Anterior cingulate cortex (tissue), 58 donors: ENCODE data around the gene SCAF4.
A peak's percentile ranks its signal among the peaks of the same experiment; 100 is the strongest.
"Not testable (repeated sequence)": the region's sequence is repeated elsewhere in the genome, so short reads cannot be mapped to it uniquely, and the experiment has no call there.

Experiments used
- DNase-seq, 58 donors: peaks; one replicate each; lab custom pipeline; 2025; lab: John Stamatoyannopoulos, UW

Gene SCAF4

DNA sequence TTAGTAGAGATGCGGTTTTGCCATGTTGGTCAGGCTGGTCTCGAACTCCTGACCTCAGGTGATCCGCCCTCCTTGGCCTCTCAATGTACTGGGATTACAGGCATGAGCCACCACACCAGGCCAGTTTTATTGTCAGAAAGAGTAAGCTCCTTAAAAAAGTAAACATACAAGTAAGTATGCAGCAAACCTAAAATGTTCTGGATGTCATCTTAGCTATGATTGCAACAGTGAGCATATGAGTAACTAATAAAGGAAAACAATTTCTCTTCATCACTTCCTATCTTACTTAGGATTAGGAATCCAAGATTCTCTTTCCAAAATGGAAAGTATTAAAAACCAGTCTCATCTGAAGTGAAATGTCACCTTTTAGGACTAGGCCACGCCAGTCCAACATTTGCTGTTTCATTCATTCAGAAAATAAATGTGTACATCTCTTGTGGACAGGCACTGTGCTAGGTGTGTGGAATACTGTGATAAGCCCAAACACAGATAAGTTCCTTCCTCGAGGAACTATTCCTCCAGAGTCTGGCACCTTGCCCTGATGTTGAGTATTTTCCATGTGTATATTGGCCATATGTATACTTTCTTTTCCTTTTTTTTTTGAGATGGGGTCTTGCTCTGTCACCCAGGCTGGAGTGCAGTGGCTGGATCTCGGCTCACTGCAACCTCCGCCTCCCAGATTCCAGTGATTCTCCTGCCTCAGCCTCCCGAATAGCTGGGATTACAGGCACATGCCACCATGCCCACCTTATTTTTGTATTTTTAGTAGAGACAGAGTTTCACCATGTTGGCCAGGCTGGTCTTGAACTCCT is 5.9 kb upstream of the SCAF4 start:
- not testable (repeated sequence) for DNase-seq

DNA sequence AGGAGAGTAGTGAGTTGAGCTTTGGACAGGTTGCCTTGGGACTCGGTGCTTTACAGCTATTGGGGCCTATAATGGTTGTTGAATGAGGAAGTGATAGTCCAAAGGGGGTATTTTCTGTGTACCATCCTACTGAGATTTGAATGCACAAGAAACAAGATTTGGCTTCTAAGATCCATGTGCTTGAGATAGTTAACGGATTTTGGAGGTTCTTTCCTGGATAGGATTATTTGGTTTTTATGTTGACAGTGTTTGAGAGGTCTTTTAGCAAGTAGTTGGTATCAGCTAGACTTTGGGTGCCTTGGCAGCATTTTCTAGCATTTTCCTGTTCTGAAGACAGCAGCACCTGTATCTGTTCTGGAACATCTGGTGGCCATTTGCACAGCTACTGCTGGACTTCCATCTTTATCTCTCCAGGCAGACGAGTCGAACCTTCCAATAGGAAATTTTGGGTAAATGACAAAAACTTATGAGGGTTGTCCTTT is 3.6 kb upstream of the SCAF4 start:
- no peak for DNase-seq

DNA sequence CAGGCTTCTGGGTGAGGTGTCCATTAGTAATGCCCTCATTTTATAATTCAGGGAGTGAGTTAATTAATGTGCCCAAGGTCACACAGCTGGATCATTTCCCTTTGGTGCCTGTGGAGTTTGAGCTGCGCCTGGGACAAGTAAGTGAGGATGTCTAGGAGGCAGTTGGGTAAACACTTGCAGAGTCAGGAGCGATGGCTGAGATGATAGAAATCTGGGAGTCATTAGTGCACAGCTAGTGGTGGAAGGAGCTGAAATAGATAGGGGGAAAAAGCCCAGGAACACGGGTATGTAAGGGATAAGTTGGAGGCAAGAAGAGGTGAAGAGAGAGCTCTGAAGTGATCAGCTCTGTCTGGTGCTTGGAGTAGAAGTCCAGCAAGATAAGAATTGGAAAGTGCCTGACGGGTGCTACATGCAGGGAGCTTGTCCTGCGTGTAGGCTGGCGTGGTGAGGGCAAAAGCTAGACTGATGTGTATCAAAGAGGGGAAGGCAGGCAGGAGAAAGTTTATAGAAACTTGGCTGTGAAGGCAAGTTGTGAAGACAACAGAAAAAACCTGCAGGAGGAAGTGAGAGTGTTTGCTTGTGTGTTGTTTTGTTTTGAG is 1.7 kb upstream of the SCAF4 start:
- DNase-seq, result no peak

DNA sequence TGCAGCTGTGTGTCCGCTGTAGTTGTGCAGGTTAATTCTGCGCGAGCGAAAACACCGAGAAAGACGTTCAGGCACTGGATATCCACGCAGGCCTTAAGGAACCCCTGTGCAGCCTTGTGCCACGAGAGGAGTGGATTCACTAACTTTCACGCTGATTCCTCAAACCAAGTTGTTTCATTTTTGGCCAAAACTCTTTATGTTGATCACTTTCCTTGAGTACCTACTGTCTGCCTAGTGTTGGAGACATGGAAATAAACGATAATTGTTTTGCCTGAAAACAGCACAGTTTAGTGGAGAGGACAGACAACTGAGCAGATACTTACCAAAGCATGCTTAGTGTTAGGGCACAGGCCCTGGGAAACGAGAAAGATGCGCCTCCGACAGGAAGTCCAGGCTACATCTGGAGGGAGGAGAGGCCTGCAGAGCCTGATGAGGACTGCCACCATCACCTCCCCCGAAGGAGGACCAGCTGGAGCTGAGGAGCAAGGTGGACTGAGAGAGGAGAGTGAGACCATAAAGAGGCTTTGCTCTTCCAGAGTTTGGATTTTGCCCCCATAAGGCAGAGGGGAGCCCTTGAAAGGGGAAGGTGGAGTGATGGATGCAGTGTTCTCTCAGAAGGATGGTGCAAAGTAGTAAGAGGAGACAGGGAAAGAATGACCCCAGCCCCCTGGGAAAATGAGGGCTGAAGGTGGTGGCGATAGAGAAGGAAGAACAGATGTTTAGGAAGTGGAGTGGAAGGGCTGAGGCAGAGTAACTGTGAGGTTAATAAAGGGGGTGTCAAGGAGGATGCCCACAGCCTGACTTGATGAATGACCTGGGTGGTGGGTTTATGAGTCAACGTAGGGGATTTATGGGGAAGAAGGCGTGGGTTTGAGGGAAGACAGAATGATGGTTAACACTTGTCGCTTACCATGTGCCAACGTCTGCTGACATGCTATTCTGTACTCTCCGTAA is 956 bp upstream of the SCAF4 start:
- peak in 10 of 58 donors; percentile 1 to 44 (median 11) for DNase-seq

GRCh38 chr21:31731056-31731856 is 662 bp downstream of the SCAF4 start:
- DNase-seq, result peak in 34 of 58 donors; percentile 14 to 66 (median 38)

DNA sequence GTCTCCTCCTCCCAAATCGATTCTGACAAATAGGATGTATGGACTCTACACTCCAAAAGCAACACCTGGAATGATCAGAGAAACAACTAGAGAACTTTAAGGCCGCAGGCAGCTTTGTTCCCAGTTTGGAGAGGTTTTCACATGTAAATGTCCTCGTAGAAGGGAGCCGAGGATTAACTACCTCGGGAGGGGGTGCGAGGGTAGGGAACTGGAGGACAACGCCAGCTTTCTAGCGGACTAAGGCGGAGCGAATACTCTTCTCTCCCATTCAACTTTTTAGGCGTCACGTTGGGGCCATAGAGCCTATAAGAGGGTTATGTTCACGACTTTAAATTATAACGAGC is 1.2 kb downstream of the SCAF4 start:
- peak in 14 of 58 donors; percentile 3 to 40 (median 26) for DNase-seq

DNA sequence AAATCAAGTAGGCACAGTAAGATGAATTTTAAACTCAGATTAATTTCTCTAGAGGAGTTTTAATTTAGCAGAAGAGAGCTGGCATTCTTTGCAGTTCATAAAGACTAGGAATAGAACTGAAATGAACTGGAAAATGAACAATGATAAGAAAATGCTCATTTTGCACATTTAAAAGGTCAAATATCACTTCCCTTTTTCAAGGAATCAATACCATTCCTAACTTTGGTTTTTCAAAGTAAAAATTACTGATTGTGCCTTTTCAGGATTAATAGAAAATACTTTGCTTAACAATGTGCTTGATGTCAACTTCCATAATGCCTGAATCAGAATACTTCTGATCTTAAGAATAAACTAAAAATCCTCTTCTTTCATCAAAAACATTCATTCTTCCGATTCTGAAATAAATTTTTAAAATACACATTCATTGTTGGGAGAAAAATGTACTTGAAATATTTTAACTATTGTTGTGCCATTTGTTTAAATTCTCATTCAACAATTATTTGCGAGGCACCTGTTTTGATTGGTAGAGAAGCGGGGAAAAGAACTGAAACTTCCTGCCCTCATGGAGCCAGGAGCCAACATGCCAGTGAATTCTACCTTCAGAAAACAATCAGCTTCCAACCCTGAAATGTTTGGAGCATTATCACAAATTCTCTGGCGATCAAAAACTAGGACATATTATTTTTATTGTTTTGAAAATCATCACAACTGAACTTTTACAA is 2.1 kb downstream of the SCAF4 start:
- DNase-seq, result no peak

GRCh38 chr21:31728952-31729351 is 3.0 kb downstream of the SCAF4 start:
- DNase-seq, result no peak

DNA sequence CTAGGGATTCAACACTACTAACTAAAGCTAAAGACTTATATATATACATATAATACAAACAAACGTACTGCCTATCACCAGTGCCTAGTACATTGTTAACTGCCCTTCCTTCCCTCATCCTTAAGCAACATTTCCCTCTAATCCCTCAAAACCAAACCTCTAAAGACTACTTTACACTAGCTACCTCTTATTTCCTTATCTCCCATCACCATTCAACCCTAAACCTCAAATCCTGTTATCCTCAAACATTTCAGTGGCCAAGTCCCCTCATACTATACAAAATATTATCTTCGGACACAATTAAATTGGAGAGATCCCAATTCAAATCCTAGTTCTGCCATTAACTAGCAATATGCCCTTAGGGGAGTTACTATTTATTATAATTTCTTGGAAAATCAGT is 3.7 kb downstream of the SCAF4 start:
- no peak for DNase-seq

DNA sequence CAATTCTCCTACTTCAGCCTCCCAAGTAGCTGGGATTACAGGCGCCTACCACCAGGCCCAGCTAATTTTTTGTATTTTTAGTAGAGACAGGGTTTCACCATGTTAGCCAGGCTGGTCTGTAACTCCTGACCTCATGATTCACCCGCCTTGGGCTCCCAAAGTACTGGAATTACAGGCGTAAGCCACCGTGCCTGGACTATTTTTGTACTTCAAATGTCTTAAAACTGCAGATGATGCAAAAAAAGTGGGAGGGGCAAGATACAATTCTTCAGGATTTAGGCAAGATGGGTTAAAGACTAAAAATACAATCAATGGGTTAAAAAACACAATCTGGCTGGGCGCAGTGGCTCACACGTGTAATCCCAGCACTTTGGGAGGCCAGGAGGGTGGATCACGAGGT is 4.7 kb downstream of the SCAF4 start:
- DNase-seq, result no peak

- DNase-seq, result no peak
Measured at GRCh38 chr21:31726407-31726806, 5.5 kb downstream of the SCAF4 start.

- no peak for DNase-seq
Measured at GRCh38 chr21:31725202-31725839, 6.6 kb downstream of the SCAF4 start.

- DNase-seq, result no peak
Measured at GRCh38 chr21:31724552-31724951, 7.4 kb downstream of the SCAF4 start.

- no peak for DNase-seq
Measured at GRCh38 chr21:31721381-31721780, 10.5 kb downstream of the SCAF4 start.

DNA sequence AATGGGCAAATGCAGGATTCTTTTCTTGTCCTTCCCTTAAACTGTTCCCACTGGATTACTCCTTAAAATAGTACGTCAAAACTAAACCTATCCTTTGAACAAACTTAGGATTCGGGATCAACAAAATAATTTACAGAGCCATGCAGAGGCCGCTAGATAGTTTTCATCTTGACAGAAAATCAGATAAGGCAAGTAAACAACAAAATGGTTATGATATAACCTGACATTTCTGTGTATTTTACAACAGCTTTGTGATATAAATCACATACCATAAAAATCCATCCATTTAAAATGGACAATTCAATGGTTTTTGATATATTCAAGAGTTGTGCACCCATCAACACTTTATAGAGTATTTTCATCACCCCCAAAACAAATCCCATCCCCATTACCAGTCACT is 11.2 kb downstream of the SCAF4 start:
- DNase-seq, result no peak

DNA sequence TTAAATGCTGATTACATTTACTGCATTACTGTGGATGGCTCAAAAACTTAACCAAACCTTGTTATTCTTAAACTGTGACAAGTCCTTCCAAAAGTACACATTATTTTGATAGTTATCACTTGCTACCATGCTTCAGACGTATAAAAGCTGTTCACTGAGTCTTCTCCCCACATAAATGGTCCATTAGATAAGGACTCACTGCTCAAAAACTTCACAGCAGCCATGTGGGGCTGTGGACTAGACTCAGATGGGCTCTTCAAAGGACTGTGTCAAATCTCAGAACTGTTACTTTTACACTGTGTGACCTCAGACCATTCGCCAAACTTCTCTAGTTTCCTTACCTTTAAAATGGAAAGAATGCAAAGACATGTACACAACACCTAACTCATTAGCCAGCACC is 11.6 kb downstream of the SCAF4 start:
- DNase-seq, result no peak

DNA sequence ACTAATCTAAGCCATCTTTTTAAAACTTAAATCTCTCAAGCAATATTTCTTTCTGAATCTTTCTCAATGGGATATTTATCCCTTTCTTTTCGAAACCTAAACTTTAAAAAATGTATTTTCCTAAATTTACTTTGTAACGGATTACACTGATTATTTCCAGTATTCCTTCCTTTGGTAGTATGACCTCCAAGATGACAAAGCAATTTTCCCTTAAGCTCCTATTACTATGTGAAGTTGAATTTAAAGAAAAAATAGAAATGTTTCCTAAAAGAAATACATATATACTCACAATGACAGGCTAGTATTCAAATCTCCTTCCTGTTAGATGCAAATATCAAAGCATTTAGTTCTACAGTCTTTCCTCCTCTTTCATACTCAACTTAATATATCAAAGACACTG is 15.8 kb downstream of the SCAF4 start:
- no peak for DNase-seq

GRCh38 chr21:31714741-31715365 is 17.1 kb downstream of the SCAF4 start:
- no peak for DNase-seq
